Smooth muscle cell (in vitro differentiated cells): ENCODE results near the gene NADSYN1. TPM values are rescaled to one million over a fixed set of nuclear protein-coding genes. Genes with fewer than 3 reads are reported as not detected.

ENCODE experiments used
- DNase-seq: peaks from one replicate; lab custom pipeline; 2025; ENCODE audit not compliant: unreplicated experiment; lab: John Stamatoyannopoulos, UW
- H2AFZ ChIP-seq: fragments of 200-600 bp; sonication (generic); 2 replicates; pipeline ENCODE4 v1.6.0; 2016; ENCODE audit warnings: antibody characterized with exemption, low read depth, mild to moderate bottlenecking
- H3F3A ChIP-seq: fragments of 200-600 bp; sonication (generic); 2 replicates; pipeline ENCODE4 v1.6.0; 2017; ENCODE audit warnings: antibody characterized with exemption, low read depth
- H3K27ac ChIP-seq: fragments of 200-600 bp; sonication (generic); 2 replicates; pipeline ENCODE4 v1.5.1; 2016; ENCODE audit warnings: low read depth, mild to moderate bottlenecking
- H3K27me3 ChIP-seq: fragments of 200-600 bp; sonication (generic); 2 replicates; pipeline ENCODE4 v1.6.1; 2016; ENCODE audit warnings: low read depth, mild to moderate bottlenecking
- H3K36me3 ChIP-seq: fragments of 200-600 bp; sonication (generic); 2 replicates; pipeline ENCODE4 v1.5.1; 2016; ENCODE audit warnings: low read depth
- H3K4me1 ChIP-seq: fragments of 200-600 bp; sonication (generic); 2 replicates; pipeline ENCODE4 v1.5.1; 2016; ENCODE audit warnings: low read depth
- H3K4me2 ChIP-seq: fragments of 200-600 bp; sonication (generic); 2 replicates; pipeline ENCODE4 v1.6.0; 2016; ENCODE audit warnings: mild to moderate bottlenecking
- H3K4me3 ChIP-seq: fragments of 200-600 bp; sonication (generic); 2 replicates; pipeline ENCODE4 v1.5.1; 2016; ENCODE audit warnings: mild to moderate bottlenecking
- H3K79me2 ChIP-seq: fragments of 200-600 bp; sonication (generic); 2 replicates; pipeline ENCODE4 v1.6.0; 2016; ENCODE audit warnings: low read depth, mild to moderate bottlenecking
- H3K9ac ChIP-seq: fragments of 200-600 bp; sonication (generic); 2 replicates; pipeline ENCODE4 v1.6.0; 2016; ENCODE audit warnings: low read depth
- H3K9me3 ChIP-seq: fragments of 200-600 bp; sonication (generic); replicated peaks from 2 replicates; pipeline ENCODE4 v1.5.1; 2016; ENCODE audit warnings: low read depth
- H4K20me1 ChIP-seq: fragments of 200-600 bp; sonication (generic); 2 replicates; pipeline ENCODE4 v1.6.0; 2016; ENCODE audit warnings: low read depth
- WGBS: methylation state at CpG from one replicate; pipeline ENCODE4 v1.1.7; 2016; ENCODE audit warnings: low lambda C conversion rate; 5-methylcytosine and 5-hydroxymethylcytosine counted together
- polyA plus RNA-seq: library from polyadenylated mRNA; unstranded; fragments of >200 nt; fragmentation: Nextera tagmentation; extraction: Ambion mirVana; gene quantifications from 2 replicates; pipeline ENCODE4 v1.2.1, GENCODE V29; 2016
- total RNA-seq: library from RNA; depleted of rRNA; stranded (reverse); fragments of >200 nt; gene quantifications from 2 replicates; pipeline ENCODE4 v1.2.3, GENCODE V29; 2014
- TF ChIP-seq, protein P1 (sequence below): fragments of 200-600 bp; sonication (generic); IDR thresholded peaks from 2 replicates; pipeline ENCODE4 v1.5.1; 2017; ENCODE audit warnings: borderline replicate concordance, mild to moderate bottlenecking, antibody characterized with exemption; ENCODE audit not compliant: insufficient read depth, poor library complexity, severe bottlenecking

Gene NADSYN1
- total and polyA plus RNA-seq, 2 experiments from 2014 or later = 30.2 to 33.8 TPM

DNA sequence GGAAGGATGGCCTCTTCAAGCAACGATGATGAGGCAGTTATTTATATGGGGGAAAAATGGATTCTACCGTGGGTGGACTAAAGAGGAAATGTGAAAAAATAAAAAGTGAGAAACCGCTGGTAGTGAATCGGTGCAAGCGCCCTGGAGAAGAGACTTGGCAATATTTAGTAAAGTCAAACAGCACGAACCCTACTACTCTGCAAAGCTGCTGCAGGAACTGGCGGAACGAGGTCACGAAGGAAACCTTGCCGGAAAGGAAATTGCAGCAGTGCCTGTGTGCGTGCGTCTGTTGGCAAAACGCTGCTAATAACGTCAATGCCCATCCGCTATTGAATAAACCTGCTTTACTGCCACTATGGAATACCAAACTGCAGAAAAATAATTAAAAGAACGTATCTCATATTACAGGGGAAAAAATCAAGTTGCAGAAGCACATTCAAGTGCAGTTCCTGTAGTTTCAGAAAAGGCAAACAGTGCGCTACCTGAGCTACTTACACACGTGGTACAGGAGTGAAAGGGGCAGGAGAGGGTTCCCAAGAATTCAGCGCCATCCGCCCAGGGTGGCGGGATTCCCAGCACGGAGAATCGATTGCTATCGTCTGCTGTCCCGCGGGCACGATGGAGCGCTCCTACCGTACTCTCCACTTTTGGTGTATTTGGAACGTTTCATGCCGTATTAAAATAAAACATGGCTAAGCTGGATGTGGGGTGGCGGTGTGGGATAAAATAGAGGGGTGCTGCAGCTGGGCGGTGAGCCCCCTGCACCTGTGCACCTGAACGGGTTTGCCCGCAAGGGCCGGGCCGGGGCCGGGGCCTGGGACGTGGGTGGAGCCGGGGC lies 585 bp upstream of the NADSYN1 start:
- peak overlapping the region; percentile 97 for H3K4me3 ChIP-seq
- no peak overlapping the region for H3K9ac ChIP-seq
- no peaks in the 10 kb centered on the region for H3K9me3 ChIP-seq
- peak overlapping the region; percentile 94 for H2AFZ ChIP-seq
- no peaks in the 10 kb centered on the region for H3K36me3 ChIP-seq
- no peaks in the 10 kb centered on the region for H3K27me3 ChIP-seq
- no peak for DNase-seq
- H4K20me1 ChIP-seq = peaks cover 25% of the 10 kb centered on the region
- peaks cover 12% of the 10 kb centered on the region for H3K79me2 ChIP-seq
- H3F3A ChIP-seq = no peaks in the 10 kb centered on the region
- TF ChIP-seq, protein P1, sequence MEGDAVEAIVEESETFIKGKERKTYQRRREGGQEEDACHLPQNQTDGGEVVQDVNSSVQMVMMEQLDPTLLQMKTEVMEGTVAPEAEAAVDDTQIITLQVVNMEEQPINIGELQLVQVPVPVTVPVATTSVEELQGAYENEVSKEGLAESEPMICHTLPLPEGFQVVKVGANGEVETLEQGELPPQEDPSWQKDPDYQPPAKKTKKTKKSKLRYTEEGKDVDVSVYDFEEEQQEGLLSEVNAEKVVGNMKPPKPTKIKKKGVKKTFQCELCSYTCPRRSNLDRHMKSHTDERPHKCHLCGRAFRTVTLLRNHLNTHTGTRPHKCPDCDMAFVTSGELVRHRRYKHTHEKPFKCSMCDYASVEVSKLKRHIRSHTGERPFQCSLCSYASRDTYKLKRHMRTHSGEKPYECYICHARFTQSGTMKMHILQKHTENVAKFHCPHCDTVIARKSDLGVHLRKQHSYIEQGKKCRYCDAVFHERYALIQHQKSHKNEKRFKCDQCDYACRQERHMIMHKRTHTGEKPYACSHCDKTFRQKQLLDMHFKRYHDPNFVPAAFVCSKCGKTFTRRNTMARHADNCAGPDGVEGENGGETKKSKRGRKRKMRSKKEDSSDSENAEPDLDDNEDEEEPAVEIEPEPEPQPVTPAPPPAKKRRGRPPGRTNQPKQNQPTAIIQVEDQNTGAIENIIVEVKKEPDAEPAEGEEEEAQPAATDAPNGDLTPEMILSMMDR = no peak
- 15% methylated on average over 33 of the region's 40 CpGs for WGBS
- H3K4me1 ChIP-seq = peaks cover 11% of the 10 kb centered on the region
- peak overlapping the region; percentile 90 for H3K4me2 ChIP-seq
- no peak overlapping the region for H3K27ac ChIP-seq

DNA sequence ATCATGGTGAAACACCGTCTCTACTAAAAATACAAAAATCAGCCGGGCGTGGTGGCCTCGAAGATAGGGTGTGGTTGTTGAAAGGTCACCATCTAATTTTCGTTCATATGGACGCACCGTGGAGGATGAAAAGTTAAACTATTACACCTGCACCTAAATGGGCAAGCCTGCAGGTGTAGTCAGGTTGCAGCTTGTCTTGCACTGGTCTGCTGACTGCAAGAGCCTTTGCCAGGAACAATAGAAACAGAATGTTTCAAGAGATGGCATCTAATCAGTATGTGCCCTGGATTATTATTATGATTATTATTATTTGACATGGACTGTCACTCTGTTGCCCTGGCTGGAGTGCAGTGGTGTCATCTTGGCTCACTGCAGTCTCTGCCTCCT lies 908 bp downstream of the NADSYN1 start:
- H2AFZ ChIP-seq = no peak overlapping the region
- H3K9ac ChIP-seq = peak overlapping the region; percentile 82

DNA sequence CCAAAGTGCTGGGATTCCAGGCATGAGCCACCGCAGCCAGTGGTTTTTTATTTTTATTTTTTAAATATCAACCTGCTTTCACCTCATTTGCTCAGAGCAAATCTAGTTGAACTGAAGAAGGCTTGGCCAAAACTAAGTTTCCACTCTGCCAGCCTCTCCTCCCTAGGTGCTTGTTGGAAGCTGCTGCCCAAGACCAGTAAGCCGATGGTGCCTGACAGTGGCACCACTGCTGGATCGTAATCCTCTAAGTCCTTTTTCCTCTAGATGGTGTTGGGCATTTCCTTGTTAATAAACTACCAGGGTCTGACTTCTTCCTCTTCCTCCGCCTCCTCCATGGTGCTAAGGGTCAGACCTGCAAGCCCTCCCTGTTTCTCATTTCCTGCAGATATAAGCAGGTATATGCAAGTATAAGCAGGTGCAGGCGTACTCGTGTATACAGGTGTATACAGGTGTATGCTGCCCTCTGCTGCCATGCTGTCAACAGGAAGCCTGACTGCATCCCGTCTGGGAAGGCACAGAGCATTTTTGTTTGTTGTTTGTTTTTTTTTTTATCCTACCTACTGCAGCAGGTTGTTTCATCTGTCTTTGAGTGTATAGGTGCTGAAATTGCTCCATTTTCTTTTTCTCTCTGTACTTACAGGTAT lies 1.6 kb downstream of the NADSYN1 start:
- Histone ChIP-seq H3K27ac (no peak overlapping the region), H3K79me2 (peaks cover 12% of the 10 kb centered on the region), H3K4me3 (no peak overlapping the region), H4K20me1 (peaks cover 25% of the 10 kb centered on the region), H3F3A (no peaks in the 10 kb centered on the region), H3K27me3 (no peaks in the 10 kb centered on the region), H3K4me1 (peaks cover 8% of the 10 kb centered on the region), H3K9me3 (no peaks in the 10 kb centered on the region), H3K4me2 (peak overlapping the region; percentile 90), H3K9ac (no peak overlapping the region), H2AFZ (no peak overlapping the region), H3K36me3 (no peaks in the 10 kb centered on the region)
- 85% methylated on average over 7 of the region's 7 CpGs for WGBS
- TF ChIP-seq, protein P1 = no peak
- DNase-seq = no peak

More for the DNA sequence above, 908 bp downstream of the NADSYN1 start:
- TF ChIP-seq, protein P1 = no peak
- no peaks in the 10 kb centered on the region for H3K36me3 ChIP-seq
- no peaks in the 10 kb centered on the region for H3F3A ChIP-seq
- H3K27me3 ChIP-seq = no peaks in the 10 kb centered on the region
- peaks cover 25% of the 10 kb centered on the region for H4K20me1 ChIP-seq
- DNase-seq = no peak
- H3K27ac ChIP-seq = no peak overlapping the region
- H3K4me3 ChIP-seq = peak overlapping the region; percentile 97
- 78% methylated on average over 7 of the region's 7 CpGs for WGBS
- H3K4me1 ChIP-seq = peaks cover 11% of the 10 kb centered on the region
- H3K79me2 ChIP-seq = peaks cover 12% of the 10 kb centered on the region
- H3K9me3 ChIP-seq = no peaks in the 10 kb centered on the region
- peak overlapping the region; percentile 90 for H3K4me2 ChIP-seq
